ENCODE data around the gene MSI2. TPM values are rescaled to one million over a fixed set of nuclear protein-coding genes. Genes with fewer than 3 reads are reported as not detected.

MSI2 gene
- total RNA-seq, 6 experiments from 2014 or later, result 12.0 to 22.6 (median 19.4) TPM

- no peaks in the 10 kb centered on the region for H3K4me1 ChIP-seq
- no CpG with 5 or more reads among the region's 3 CpGs for WGBS (ENCODE audit: insufficient coverage, low coverage, low lambda C conversion rate, missing lambda C conversion rate)
- H3K27ac ChIP-seq, result no peak overlapping the region
- intact Hi-C loops (cut with DNase I), result no loop called here
- H3K4me3 ChIP-seq, result no peak overlapping the region
- no peaks in the 10 kb centered on the region for H3K27me3 ChIP-seq
- ATAC-seq (no peak), DNase-seq (no peak)
- no peak for TF ChIP-seq POLR2A (IDR thresholded peaks at IDR 0.05)
- no peak for TF ChIP-seq CTCF (IDR thresholded peaks at IDR 0.05)
- H3K9me3 ChIP-seq, result no peaks in the 10 kb centered on the region
- no peaks in the 10 kb centered on the region for H3K36me3 ChIP-seq
Measured at GRCh38 chr17:57317079-57317478, 60.8 kb downstream of the MSI2 start.

GRCh38 chr17:57318913-57319312 is 62.6 kb downstream of the MSI2 start:
- no peak for DNase-seq
- 87% methylated on average over 6 of the region's 6 CpGs for WGBS (ENCODE audit: insufficient coverage, low coverage, low lambda C conversion rate, missing lambda C conversion rate)
- intact Hi-C loops (cut with DNase I), result no loop called here
- H3K4me1 ChIP-seq, result no peaks in the 10 kb centered on the region
- TF ChIP-seq POLR2A (IDR thresholded peaks at IDR 0.05), result no peak
- TF ChIP-seq CTCF (IDR thresholded peaks at IDR 0.05), result no peak
- H3K27me3 ChIP-seq, result no peaks in the 10 kb centered on the region
- no peak overlapping the region for H3K4me3 ChIP-seq
- no peak overlapping the region for H3K27ac ChIP-seq
- no peak for ATAC-seq
- H3K36me3 ChIP-seq, result no peaks in the 10 kb centered on the region
- H3K9me3 ChIP-seq, result no peaks in the 10 kb centered on the region

GRCh38 chr17:57319806-57320205 is 63.5 kb downstream of the MSI2 start:
- ATAC-seq (no peak), DNase-seq (no peak)
- H3K36me3 ChIP-seq, result no peaks in the 10 kb centered on the region
- H3K4me1 ChIP-seq, result no peaks in the 10 kb centered on the region
- H3K9me3 ChIP-seq, result no peaks in the 10 kb centered on the region
- TF ChIP-seq POLR2A (IDR thresholded peaks at IDR 0.05) (no peak), CTCF (IDR thresholded peaks at IDR 0.05) (no peak)
- WGBS (ENCODE audit: insufficient coverage, low coverage, low lambda C conversion rate, missing lambda C conversion rate), result 96% methylated on average over 3 of the region's 9 CpGs
- intact Hi-C loops (cut with DNase I), result no loop called here
- H3K27ac ChIP-seq, result no peak overlapping the region
- no peaks in the 10 kb centered on the region for H3K27me3 ChIP-seq
- no peak overlapping the region for H3K4me3 ChIP-seq

- H3K27ac ChIP-seq, result no peak overlapping the region
- DNase-seq (no peak), ATAC-seq (no peak)
- H3K36me3 ChIP-seq, result no peaks in the 10 kb centered on the region
- no peaks in the 10 kb centered on the region for H3K4me1 ChIP-seq
- TF ChIP-seq CTCF (IDR thresholded peaks at IDR 0.05), result no peak
- 100% methylated on average over 1 of the region's 10 CpGs for WGBS (ENCODE audit: insufficient coverage, low coverage, low lambda C conversion rate, missing lambda C conversion rate)
- intact Hi-C loops (cut with DNase I), result no loop called here
- H3K9me3 ChIP-seq, result no peaks in the 10 kb centered on the region
- no peaks in the 10 kb centered on the region for H3K27me3 ChIP-seq
- no peak overlapping the region for H3K4me3 ChIP-seq
Measured at GRCh38 chr17:57323391-57323790, 67.1 kb downstream of the MSI2 start.

GRCh38 chr17:57324060-57324459 is 67.7 kb downstream of the MSI2 start:
- intact Hi-C loops (cut with DNase I), result no loop called here
- H3K9me3 ChIP-seq, result no peaks in the 10 kb centered on the region
- no peaks in the 10 kb centered on the region for H3K36me3 ChIP-seq
- ATAC-seq, result no peak
- H3K4me3 ChIP-seq, result no peak overlapping the region
- 93% methylated on average over 5 of the region's 13 CpGs for WGBS (ENCODE audit: insufficient coverage, low coverage, low lambda C conversion rate, missing lambda C conversion rate)
- H3K4me1 ChIP-seq, result no peaks in the 10 kb centered on the region
- TF ChIP-seq CTCF (IDR thresholded peaks at IDR 0.05), result no peak
- TF ChIP-seq POLR2A (IDR thresholded peaks at IDR 0.05), result no peak
- no peaks in the 10 kb centered on the region for H3K27me3 ChIP-seq
- no peak for DNase-seq
- no peak overlapping the region for H3K27ac ChIP-seq

Measured in right lobe of liver (tissue), 6 donors.